ENCODE results near the gene TOM1.

GRCh38 chr22:35299673-35300499, at the start of gene TOM1:
- TF ChIP-seq, protein P1, sequence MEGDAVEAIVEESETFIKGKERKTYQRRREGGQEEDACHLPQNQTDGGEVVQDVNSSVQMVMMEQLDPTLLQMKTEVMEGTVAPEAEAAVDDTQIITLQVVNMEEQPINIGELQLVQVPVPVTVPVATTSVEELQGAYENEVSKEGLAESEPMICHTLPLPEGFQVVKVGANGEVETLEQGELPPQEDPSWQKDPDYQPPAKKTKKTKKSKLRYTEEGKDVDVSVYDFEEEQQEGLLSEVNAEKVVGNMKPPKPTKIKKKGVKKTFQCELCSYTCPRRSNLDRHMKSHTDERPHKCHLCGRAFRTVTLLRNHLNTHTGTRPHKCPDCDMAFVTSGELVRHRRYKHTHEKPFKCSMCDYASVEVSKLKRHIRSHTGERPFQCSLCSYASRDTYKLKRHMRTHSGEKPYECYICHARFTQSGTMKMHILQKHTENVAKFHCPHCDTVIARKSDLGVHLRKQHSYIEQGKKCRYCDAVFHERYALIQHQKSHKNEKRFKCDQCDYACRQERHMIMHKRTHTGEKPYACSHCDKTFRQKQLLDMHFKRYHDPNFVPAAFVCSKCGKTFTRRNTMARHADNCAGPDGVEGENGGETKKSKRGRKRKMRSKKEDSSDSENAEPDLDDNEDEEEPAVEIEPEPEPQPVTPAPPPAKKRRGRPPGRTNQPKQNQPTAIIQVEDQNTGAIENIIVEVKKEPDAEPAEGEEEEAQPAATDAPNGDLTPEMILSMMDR (conservative IDR thresholded peaks at IDR 0.05): no peak
- no peak for TF ChIP-seq ZFX (IDR thresholded peaks at IDR 0.05)
